ENCODE measurements around the gene DPP6.

Gene DPP6

DNA sequence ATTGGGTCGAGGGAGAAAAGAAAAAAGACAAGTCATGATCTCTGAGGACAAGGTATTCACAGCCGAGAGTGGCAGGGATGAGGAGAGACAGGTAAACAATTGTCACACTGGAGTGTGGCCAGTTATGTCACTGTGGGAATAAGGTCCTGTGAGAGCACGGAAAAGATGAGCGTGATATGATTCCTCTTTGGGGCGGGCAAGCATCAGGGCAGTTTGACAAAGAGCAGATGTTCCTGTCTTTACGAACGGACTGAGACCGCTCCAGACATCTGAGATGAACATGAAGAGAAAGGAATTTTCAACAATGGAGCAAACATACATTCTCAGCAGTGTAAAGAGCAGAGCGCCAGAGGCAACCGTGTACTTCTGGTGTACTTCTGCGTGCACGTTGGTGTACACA is 278.1 kb downstream of the DPP6 start:
- no peak for DNase-seq (ENCODE audit: low spot score)
- in situ Hi-C loops (cut with MboI; ENCODE audit: low pct_unique_long_range_greater_than_20kb, low sequenced_read_pairs, unreplicated experiment), result no loop called here
- no peak for TF ChIP-seq CTCF (IDR thresholded peaks at IDR 0.05; ENCODE audit: extremely low read depth, insufficient read depth, missing control alignments)

DNA sequence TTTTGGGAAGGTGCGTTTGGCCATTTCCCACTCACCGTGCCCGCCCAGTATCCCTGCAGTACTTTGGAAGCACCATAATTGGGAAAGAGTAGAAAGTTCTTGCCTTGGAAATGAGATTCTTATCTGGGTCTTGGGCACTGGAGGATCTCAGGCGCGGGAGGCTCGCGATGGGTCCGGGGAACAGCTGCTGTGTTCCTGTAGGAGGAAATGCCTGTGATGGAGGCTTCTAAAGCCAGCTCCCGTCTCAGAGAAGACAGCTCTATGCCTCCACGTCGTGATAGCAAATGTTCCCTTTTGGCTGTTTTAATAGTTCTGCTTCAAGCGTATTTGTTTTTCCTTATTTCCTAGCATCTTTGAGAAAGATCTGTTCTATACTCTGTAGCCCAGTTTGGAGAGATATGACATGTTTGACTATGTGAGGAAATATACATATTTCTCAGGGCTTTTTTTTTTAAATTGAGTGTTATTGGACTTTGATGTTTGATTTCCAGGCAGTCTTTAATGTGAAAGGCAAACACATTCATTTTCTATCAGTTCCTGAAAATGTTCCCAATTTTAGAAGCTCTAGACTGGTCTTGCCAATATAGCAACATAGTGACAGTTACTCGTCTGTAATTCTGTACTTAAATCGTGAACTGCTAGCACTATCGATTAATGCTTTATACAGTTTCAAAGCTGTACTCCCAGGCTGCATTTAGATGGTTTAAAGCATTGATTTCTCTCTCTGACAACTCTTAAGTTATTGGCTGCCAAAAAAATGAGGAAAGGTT is 280.8 kb downstream of the DPP6 start:
- DNase-seq (ENCODE audit: low spot score), result no peak
- in situ Hi-C loops (cut with MboI; ENCODE audit: low pct_unique_long_range_greater_than_20kb, low sequenced_read_pairs, unreplicated experiment), result no loop called here
- TF ChIP-seq CTCF (IDR thresholded peaks at IDR 0.05; ENCODE audit: extremely low read depth, insufficient read depth, missing control alignments), result no peak

DNA sequence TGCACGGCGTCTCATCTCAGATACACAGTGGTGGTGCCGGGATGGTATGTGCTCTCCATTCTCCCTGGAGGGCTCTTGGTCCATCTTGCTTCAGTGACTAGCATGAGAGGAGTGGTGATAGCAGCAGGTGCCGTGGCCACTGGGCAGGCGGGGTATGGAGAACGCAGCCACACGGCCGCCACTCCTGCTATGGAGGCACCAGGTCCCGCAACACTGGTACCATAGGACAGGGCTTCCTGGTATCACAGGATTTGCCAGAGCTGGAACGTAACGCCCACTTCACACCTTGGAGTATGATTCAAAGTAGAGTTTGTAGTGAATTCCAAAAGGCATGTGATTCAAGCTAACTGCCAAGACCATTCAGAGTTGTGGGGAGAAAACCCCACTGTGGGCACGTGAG is 284.1 kb downstream of the DPP6 start:
- in situ Hi-C loops (cut with MboI; ENCODE audit: low pct_unique_long_range_greater_than_20kb, low sequenced_read_pairs, unreplicated experiment), result no loop called here
- no peak for TF ChIP-seq CTCF (IDR thresholded peaks at IDR 0.05; ENCODE audit: extremely low read depth, insufficient read depth, missing control alignments)
- DNase-seq (ENCODE audit: low spot score), result no peak

GRCh38 chr7:154338701-154339506 is 286.7 kb downstream of the DPP6 start:
- in situ Hi-C loops (cut with MboI; ENCODE audit: low pct_unique_long_range_greater_than_20kb, low sequenced_read_pairs, unreplicated experiment), result no loop called here
- no peak for DNase-seq (ENCODE audit: low spot score)
- TF ChIP-seq CTCF (IDR thresholded peaks at IDR 0.05; ENCODE audit: extremely low read depth, insufficient read depth, missing control alignments), result no peak

GRCh38 chr7:154342971-154343633 is 290.9 kb downstream of the DPP6 start:
- DNase-seq (ENCODE audit: low spot score), result no peak
- in situ Hi-C loops (cut with MboI; ENCODE audit: low pct_unique_long_range_greater_than_20kb, low sequenced_read_pairs, unreplicated experiment), result no loop called here
- TF ChIP-seq CTCF (IDR thresholded peaks at IDR 0.05; ENCODE audit: extremely low read depth, insufficient read depth, missing control alignments), result no peak

DNA sequence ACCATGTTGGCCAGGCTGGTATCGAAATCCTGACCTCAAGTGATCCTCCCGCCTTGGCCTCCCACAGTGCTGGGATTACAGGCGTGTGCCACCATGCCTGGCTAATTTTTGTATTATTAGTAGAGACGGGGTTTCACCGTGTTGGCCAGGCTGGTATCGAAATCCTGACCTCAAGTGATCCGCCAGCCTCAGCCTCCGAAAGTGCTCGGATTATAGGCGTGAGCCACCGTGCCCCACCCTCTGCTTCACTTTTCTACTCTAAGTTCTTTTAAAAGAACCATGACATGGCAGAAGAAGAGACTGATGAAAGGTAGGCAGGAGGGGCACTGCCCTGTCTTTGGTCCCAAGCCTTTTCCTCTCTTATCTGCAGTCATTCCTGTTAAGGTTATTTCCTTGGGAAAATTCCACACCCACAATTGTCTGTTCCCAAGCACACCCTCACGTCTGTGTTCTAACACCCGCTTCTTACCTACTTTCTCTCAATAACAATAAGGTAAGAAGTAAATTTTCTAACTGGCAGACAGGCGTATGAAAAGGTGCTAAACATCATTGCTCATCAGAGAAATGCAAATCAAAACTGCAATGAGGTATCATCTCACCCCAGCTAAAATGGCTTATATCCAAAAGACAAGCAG is 291.7 kb downstream of the DPP6 start:
- no peak for TF ChIP-seq CTCF (IDR thresholded peaks at IDR 0.05; ENCODE audit: extremely low read depth, insufficient read depth, missing control alignments)
- in situ Hi-C loops (cut with MboI; ENCODE audit: low pct_unique_long_range_greater_than_20kb, low sequenced_read_pairs, unreplicated experiment), result no loop called here
- no peak for DNase-seq (ENCODE audit: low spot score)

Data from GM13977 (cell line).